ENCODE data around the gene CCSER1. TPM values are rescaled to one million over a fixed set of nuclear protein-coding genes. Genes with fewer than 3 reads are reported as not detected.
"Not testable (repeated sequence)": the region's sequence is repeated elsewhere in the genome, so short reads cannot be mapped to it uniquely, and the experiment has no call there.

CCSER1 gene
- total RNA-seq, 2 experiments from 2014 or later, result not detected

DNA sequence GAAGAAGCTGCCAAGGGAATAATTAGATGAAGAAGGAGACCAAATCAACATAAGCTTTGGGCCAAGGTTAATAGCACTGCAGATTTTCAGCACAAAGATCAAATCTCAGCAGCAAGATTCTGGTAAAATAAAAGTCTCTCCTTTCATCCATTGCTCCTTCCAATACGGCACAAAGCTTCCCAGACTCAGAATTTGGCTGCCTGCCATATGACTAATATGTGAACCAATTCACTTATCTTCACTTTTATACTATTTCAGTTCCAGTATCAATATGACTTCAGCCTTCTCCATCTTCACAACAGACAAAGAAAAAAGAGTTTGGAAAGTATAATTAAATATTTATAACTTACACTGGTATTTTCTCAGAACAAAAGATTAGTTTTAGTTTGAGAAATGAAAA lies 1198.3 kb downstream of the CCSER1 start:
- ChIA-PET POLR2A (no interaction called here), CTCF (no interaction called here)
- Mint-ChIP-seq H3K36me3 (ENCODE audit: low read depth) (no peaks in the 10 kb centered on the region), H3K27ac (no peak overlapping the region), H3K27me3 (ENCODE audit: low read depth) (no peaks in the 10 kb centered on the region), H3K9me3 (ENCODE audit: insufficient read depth) (peaks cover 19% of the 10 kb centered on the region), H3K4me3 (no peak overlapping the region), H3K4me1 (ENCODE audit: low read depth) (no peaks in the 10 kb centered on the region)
- ATAC-seq (no peak), DNase-seq (no peak)

DNA sequence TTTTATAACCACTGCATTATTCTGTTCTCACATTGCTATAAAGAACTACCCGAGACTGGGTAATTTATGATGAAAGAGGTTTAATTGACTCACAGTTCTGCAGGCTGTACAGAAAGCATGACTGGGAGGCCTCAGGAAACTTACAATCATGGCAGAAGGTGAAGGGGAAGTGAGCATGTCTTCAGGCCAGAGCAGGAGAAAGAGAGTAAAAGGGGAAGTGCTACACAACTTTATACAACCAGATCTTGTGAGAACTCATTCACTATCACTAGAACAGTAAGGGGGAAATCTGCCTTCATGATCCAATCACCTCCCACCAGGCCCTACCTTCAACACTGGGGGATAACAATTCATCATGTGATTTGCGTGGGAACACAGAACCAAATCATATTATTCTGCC lies 1199.0 kb downstream of the CCSER1 start:
- H3K27me3 Mint-ChIP-seq (ENCODE audit: low read depth); H3K27ac Mint-ChIP-seq; POLR2A ChIA-PET; H3K4me1 Mint-ChIP-seq (ENCODE audit: low read depth); H3K36me3 Mint-ChIP-seq (ENCODE audit: low read depth); DNase-seq; CTCF ChIA-PET; ATAC-seq; H3K4me3 Mint-ChIP-seq: not testable (repeated sequence)
- H3K9me3 Mint-ChIP-seq (ENCODE audit: insufficient read depth), result peaks cover 16% of the 10 kb centered on the region

DNA sequence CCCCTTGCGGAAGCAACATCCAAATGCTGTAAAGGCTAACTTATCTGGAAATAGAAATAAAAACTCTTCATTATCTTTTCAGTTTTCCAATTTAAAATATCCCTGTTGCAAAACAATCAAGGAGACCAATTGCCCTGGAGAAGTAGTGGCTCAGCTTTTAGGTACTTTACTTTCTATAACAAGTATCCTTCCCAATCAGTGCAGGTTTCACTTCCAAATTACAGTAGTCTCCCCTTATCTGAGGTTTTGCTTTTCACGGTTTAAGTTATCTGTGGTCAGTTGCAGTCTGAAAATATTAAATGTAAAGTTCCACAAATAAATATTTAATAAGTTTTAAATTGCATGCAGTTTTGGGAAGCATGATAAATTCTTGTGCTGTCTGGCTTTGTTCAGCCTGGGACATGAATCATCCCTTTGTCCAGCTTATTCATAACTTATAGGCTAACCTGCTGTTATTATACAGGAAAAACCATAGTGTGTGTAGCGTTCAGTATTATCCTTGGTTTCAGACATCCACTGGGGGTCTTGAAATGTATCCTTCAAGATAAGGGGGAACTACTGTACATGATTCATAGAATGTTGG lies 1203.5 kb downstream of the CCSER1 start:
- H3K27me3 Mint-ChIP-seq (ENCODE audit: low read depth), result no peaks in the 10 kb centered on the region
- no peak overlapping the region for H3K4me3 Mint-ChIP-seq
- POLR2A ChIA-PET, result no interaction called here
- H3K36me3 Mint-ChIP-seq (ENCODE audit: low read depth), result no peaks in the 10 kb centered on the region
- H3K9me3 Mint-ChIP-seq (ENCODE audit: insufficient read depth), result peaks cover 7% of the 10 kb centered on the region
- no peaks in the 10 kb centered on the region for H3K4me1 Mint-ChIP-seq (ENCODE audit: low read depth)
- H3K27ac Mint-ChIP-seq, result no peak overlapping the region
- ATAC-seq, result no peak
- CTCF ChIA-PET, result no interaction called here
- DNase-seq, result no peak

DNA sequence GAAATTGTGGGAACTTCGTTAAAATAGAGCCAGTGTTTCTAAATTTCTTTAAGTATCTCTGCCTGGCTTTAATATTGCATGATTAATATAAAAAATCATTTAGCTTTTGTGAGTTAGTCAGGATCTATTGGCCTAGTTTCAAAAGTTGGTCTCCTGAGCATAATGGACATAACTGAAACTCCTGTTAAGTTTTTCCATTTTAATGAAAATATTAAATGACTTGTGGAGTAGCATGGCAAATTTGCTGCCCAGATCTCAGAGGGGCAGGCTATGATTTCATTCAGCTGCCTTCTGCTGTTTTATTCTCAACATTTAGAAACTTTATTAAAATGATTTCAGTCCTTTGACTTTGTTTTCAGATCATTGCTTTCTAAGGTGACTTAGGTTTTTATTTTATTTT lies 1213.6 kb downstream of the CCSER1 start:
- Mint-ChIP-seq H3K27me3 (ENCODE audit: low read depth) (no peaks in the 10 kb centered on the region), H3K27ac (no peak overlapping the region), H3K9me3 (ENCODE audit: insufficient read depth) (peaks cover 3% of the 10 kb centered on the region), H3K36me3 (ENCODE audit: low read depth) (no peaks in the 10 kb centered on the region), H3K4me1 (ENCODE audit: low read depth) (no peaks in the 10 kb centered on the region), H3K4me3 (no peak overlapping the region)
- DNase-seq (no peak), ATAC-seq (no peak)
- ChIA-PET CTCF (no interaction called here), POLR2A (no interaction called here)

DNA sequence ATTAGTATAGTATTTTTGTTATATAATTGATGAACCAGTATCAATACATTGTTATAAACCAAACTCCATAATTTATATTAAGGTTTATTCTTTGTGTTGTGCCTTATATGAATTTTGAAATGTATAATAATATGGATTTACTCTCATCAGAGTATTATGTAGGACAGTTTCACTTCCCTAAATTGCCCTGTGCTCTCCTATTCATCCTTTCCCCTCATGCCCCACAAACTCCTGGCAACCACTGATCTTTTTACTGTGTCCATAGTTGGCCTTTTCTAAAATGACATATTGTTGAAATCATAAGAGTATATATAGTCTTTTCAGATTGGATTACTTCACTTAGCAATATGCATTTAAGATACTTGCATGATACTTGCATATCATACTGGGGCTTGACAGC lies 1218.4 kb downstream of the CCSER1 start:
- no peaks in the 10 kb centered on the region for H3K27me3 Mint-ChIP-seq (ENCODE audit: low read depth)

DNA sequence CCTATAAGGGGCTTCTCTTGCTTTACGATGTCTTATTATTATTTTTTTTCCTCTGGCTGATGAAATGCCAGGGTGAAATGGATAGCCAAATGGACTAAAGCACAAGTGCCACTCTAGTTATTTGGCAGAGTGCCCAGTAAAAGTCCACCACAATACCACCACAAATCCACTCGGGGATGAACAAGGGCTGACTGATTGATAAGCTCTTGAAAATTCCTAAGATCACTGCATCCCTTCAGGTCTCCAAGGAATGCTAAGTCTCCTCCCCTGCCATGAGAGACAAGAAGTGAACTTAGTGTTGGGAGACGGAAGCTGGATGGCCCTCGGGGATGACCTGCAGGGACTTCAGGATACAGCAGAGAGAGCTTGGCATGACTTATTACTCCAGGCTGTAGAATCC lies 1229.3 kb downstream of the CCSER1 start:
- H3K9me3 Mint-ChIP-seq (ENCODE audit: insufficient read depth), result peaks cover 34% of the 10 kb centered on the region
- DNase-seq; H3K27me3 Mint-ChIP-seq (ENCODE audit: low read depth); CTCF ChIA-PET; H3K4me3 Mint-ChIP-seq; H3K36me3 Mint-ChIP-seq (ENCODE audit: low read depth); H3K27ac Mint-ChIP-seq; ATAC-seq; H3K4me1 Mint-ChIP-seq (ENCODE audit: low read depth); POLR2A ChIA-PET: not testable (repeated sequence)

More for the DNA sequence above, 1218.4 kb downstream of the CCSER1 start:
- Mint-ChIP-seq H3K36me3 (ENCODE audit: low read depth) (no peaks in the 10 kb centered on the region), H3K4me1 (ENCODE audit: low read depth) (no peaks in the 10 kb centered on the region), H3K4me3 (no peak overlapping the region), H3K27ac (no peak overlapping the region), H3K9me3 (ENCODE audit: insufficient read depth) (no peaks in the 10 kb centered on the region)
- DNase-seq (no peak), ATAC-seq (no peak)
- POLR2A ChIA-PET, result no interaction called here
- CTCF ChIA-PET, result no interaction called here

DNA sequence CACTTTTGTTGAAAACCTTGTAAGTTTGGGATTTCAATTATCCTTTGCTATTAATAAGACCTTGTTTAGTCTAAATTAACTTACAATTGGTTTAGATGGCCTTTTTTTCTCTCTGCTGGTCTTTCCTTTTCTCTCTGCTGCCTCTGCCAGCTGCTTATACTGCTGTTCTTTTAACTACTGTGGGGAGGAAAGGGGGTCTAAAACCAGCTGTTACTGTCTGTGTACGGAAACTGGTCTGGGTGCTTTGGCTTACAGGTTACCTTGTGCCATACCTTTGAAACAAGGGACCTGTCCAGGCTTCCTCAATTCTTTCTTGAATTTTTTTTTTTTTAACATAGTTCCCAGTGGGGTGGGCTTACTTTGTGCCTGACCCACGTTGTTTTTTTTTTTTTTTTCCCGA lies 1230.8 kb downstream of the CCSER1 start:
- H3K9me3 Mint-ChIP-seq (ENCODE audit: insufficient read depth), result peaks cover 34% of the 10 kb centered on the region
- H3K36me3 Mint-ChIP-seq (ENCODE audit: low read depth); CTCF ChIA-PET; ATAC-seq; H3K27me3 Mint-ChIP-seq (ENCODE audit: low read depth); DNase-seq; H3K4me3 Mint-ChIP-seq; POLR2A ChIA-PET; H3K4me1 Mint-ChIP-seq (ENCODE audit: low read depth); H3K27ac Mint-ChIP-seq: not testable (repeated sequence)

DNA sequence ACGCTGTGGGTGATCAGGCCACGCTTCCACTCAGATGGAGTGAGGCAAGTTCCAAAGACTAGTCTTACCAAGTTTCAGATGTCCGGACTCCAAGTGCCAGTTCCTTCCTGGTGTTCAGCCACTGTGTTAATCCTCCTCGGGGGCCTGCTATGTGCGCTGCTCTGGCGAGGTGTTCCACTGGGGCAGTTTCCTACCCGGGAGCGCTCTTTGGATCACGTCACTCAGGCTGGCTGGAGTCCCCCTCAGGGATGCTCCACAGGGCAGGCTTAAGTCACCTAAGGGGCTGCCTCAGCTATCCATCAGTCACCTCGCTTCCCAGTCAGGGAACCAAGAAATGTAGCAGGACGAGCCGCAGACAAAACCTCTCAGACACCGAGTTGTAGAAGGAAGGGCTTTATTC lies 1231.4 kb downstream of the CCSER1 start:
- H3K4me3 Mint-ChIP-seq; DNase-seq; POLR2A ChIA-PET; ATAC-seq; H3K4me1 Mint-ChIP-seq (ENCODE audit: low read depth); H3K36me3 Mint-ChIP-seq (ENCODE audit: low read depth); H3K27me3 Mint-ChIP-seq (ENCODE audit: low read depth); H3K27ac Mint-ChIP-seq; CTCF ChIA-PET: not testable (repeated sequence)
- H3K9me3 Mint-ChIP-seq (ENCODE audit: insufficient read depth), result peaks cover 34% of the 10 kb centered on the region

DNA sequence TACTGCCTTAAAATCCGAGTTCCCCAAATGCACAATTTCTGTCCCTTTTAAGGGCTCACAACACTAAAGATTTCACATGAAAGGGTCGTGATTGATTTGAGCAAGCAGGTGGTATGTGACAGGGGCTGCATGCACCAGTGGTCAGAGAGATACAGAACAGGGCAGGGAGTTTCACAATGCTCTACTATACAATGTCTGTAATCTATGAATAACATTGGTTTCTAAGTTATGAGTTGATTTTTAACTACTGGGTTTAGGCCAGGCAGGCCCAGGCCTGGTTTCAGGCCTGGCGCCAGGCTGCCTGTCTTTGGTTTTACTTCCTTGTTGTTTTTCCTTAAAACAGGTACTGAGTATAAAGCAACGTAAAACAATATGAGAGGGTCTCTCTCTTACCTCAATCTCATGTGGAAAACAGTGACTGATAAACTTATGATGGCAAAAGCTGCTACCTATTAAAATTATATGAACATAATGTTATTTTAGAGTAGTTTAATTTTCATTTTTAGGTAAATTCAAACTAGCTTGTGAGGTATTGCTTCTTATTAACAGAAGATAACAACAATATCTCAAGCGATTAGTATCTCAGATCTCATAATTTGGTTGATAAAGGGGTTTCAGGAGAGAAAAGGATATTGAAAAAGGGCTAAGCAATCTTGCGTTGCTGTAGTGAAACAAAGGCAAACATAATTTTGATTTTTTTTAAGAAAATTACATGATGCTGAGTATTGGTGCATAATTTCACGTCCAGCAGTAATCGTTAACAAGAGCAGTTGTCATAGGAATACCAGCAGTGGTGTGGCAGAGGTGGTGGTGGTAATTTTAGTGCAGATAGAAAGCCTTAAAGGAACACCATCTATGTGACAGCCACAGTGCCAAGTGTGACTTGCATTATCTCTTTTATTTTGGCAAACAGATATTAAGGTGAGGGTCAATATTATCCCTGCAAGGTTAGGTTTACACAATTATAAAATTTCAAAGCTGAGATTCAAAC lies 1232.1 kb downstream of the CCSER1 start:
- ChIA-PET CTCF (no interaction called here), POLR2A (no interaction called here)
- ATAC-seq (no peak), DNase-seq (no peak)
- no peak overlapping the region for H3K27ac Mint-ChIP-seq
- peaks cover 34% of the 10 kb centered on the region for H3K9me3 Mint-ChIP-seq (ENCODE audit: insufficient read depth)
- no peaks in the 10 kb centered on the region for H3K4me1 Mint-ChIP-seq (ENCODE audit: low read depth)
- H3K4me3 Mint-ChIP-seq, result no peak overlapping the region
- no peaks in the 10 kb centered on the region for H3K27me3 Mint-ChIP-seq (ENCODE audit: low read depth)
- no peaks in the 10 kb centered on the region for H3K36me3 Mint-ChIP-seq (ENCODE audit: low read depth)

DNA sequence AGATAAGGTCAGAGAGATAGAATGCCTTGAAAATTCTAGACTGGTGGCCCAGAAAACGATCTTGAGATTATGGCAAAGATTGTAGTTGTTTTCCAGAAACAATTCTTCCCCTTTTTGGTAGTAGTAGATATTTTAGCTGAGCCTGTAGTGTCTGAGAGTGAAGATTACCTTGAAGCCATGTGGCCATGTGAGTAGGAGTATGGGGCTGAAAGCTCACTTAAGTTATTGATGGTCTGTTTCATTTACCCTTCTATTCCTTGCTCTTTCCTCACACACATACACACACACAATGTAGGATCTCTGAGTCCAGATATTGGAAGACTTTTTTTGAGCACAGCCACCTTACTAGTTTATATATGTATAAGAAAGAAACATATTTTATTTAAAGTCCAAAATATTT lies 1234.9 kb downstream of the CCSER1 start:
- H3K4me3 Mint-ChIP-seq, result no peak overlapping the region
- no peak for DNase-seq
- ChIA-PET CTCF (no interaction called here), POLR2A (no interaction called here)
- no peaks in the 10 kb centered on the region for H3K36me3 Mint-ChIP-seq (ENCODE audit: low read depth)
- H3K27me3 Mint-ChIP-seq (ENCODE audit: low read depth), result no peaks in the 10 kb centered on the region
- H3K4me1 Mint-ChIP-seq (ENCODE audit: low read depth), result no peaks in the 10 kb centered on the region
- H3K9me3 Mint-ChIP-seq (ENCODE audit: insufficient read depth), result peaks cover 22% of the 10 kb centered on the region
- H3K27ac Mint-ChIP-seq, result no peak overlapping the region
- ATAC-seq, result no peak

DNA sequence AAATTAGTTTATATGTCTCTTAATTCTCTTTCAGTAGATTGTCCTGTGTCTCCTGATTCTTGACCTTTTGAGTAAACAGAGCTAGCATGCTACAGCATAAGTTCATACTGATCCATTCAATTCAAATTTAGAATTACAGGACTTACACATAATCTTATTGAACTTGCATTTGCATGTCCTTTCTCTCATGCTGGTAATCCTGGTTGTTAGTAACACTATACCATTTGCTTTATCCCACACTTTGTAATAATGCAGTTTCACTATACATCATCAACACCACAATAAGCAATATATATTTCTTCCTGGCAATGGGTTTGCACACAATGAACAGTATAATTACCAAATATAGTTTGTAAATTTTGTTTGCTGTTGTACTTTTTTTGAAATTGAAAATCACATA lies 1239.4 kb downstream of the CCSER1 start:
- H3K27ac Mint-ChIP-seq, result no peak overlapping the region
- no peak overlapping the region for H3K4me3 Mint-ChIP-seq
- no peaks in the 10 kb centered on the region for H3K36me3 Mint-ChIP-seq (ENCODE audit: low read depth)
- no peak for DNase-seq
- ChIA-PET POLR2A (no interaction called here), CTCF (no interaction called here)
- no peaks in the 10 kb centered on the region for H3K4me1 Mint-ChIP-seq (ENCODE audit: low read depth)
- H3K9me3 Mint-ChIP-seq (ENCODE audit: insufficient read depth), result peaks cover 3% of the 10 kb centered on the region
- no peak for ATAC-seq
- H3K27me3 Mint-ChIP-seq (ENCODE audit: low read depth), result no peaks in the 10 kb centered on the region

DNA sequence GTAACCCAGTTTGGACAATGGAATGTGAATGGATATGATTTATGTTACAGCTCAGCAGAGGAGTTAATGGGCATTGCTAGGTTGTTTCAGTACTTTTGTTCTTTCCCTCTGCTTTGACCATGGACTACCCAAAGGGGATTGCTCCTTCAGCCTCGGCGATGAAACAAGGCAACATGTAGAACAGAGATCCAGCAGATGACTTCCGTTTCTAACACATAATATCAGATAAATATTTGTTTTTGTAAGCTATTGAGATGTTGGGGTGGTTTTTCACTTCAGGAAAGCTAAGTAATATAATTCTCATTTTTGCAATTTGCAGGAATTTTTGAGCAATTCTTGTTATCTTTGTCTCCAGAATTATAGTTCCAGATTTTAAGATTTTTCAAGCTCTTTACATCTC lies 1241.9 kb downstream of the CCSER1 start:
- no peaks in the 10 kb centered on the region for H3K4me1 Mint-ChIP-seq (ENCODE audit: low read depth)
- ATAC-seq (no peak), DNase-seq (no peak)
- peaks cover 6% of the 10 kb centered on the region for H3K9me3 Mint-ChIP-seq (ENCODE audit: insufficient read depth)
- H3K27ac Mint-ChIP-seq, result no peak overlapping the region
- H3K27me3 Mint-ChIP-seq (ENCODE audit: low read depth), result no peaks in the 10 kb centered on the region
- H3K4me3 Mint-ChIP-seq, result no peak overlapping the region
- H3K36me3 Mint-ChIP-seq (ENCODE audit: low read depth), result no peaks in the 10 kb centered on the region
- POLR2A ChIA-PET, result no interaction called here
- CTCF ChIA-PET, result no interaction called here

Data from activated CD8-positive, alpha-beta T cell treated with anti-CD3 and anti-CD28 coated beads, Interleukin-2, amount 10 ng/mL, durations not matched to agents 7 days and 5 days (primary cell).